Eye (tissue), 1 donor: ENCODE measurements around the gene PRRT1B.
A peak's percentile ranks its signal among the peaks of the same experiment; 100 is the strongest.

ENCODE experiments used
- DNase-seq: peaks from one replicate; pipeline ENCODE4 v3.0.0-alpha.2; 2015

The PRRT1B gene

GRCh38 chr9:131601683-131602181 is 56.4 kb downstream of the PRRT1B start:
- DNase-seq = no peak

DNA sequence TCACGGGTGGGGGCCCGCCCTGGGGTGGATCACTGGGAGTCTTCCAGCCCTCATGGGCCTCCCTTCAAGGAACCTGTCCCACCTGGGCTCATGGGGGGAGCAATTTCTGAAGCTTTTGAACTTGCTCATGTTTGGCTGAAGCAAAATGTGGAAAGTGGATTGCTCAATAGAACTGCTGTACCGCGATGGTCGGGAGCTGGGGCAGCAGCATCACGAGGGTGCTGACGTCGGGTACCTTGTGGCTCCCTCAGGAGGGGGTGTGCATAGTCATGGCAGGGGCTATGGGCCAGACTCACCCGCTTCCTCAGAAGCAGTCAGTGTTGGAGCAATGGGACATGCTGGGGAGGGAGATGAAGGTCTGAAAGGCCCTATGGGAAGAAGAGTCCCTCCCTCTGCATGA is 57.9 kb downstream of the PRRT1B start:
- no peak for DNase-seq

GRCh38 chr9:131603711-131604439 is 58.6 kb downstream of the PRRT1B start:
- DNase-seq = no peak

GRCh38 chr9:131605770-131606590 is 60.7 kb downstream of the PRRT1B start:
- DNase-seq = no peak

GRCh38 chr9:131606896-131607567 is 61.7 kb downstream of the PRRT1B start:
- no peak for DNase-seq

DNA sequence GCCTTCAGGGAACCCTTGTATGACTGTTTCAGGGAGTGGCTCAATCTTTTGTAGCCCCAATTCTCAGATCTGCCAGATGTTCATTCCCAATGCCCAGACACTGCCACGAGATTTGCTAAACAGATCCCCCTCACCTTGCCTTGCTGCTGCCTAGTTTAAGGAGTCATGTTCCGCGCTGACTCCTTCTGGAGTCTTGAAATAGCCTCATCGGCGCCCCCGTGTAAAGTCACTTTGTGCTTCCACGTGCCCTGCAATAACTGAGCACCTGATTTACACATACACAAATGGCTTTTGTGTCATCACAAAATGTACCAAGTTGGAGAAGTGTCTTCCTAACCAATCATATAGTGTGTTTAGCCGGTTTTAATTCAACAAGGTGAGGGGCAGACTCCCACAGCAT is 62.3 kb downstream of the PRRT1B start:
- no peak for DNase-seq

GRCh38 chr9:131608493-131609037 is 63.2 kb downstream of the PRRT1B start:
- peak; percentile 87 for DNase-seq
